Activated gamma-delta T cell (primary cell): ENCODE measurements around the gene DDI1.
"Not testable (repeated sequence)": the region's sequence is repeated elsewhere in the genome, so short reads cannot be mapped to it uniquely, and the experiment has no call there.

Experiments used
- DNase-seq: peaks from one replicate; lab custom pipeline; 2025; lab: John Stamatoyannopoulos, UW

Gene DDI1

GRCh38 chr11:104041792-104042191 lies 5.4 kb downstream of the DDI1 start:
- no peak for DNase-seq

- no peak for DNase-seq
Measured at GRCh38 chr11:104043142-104043541, 6.7 kb downstream of the DDI1 start.

GRCh38 chr11:104043678-104044239 lies 7.3 kb downstream of the DDI1 start:
- DNase-seq, result no peak

- DNase-seq, result no peak
Measured at GRCh38 chr11:104046331-104046730, 9.9 kb downstream of the DDI1 start.

GRCh38 chr11:104046858-104047257 lies 10.4 kb downstream of the DDI1 start:
- not testable (repeated sequence) for DNase-seq

GRCh38 chr11:104049116-104049515 lies 12.7 kb downstream of the DDI1 start:
- no peak for DNase-seq

- DNase-seq, result no peak
Measured at GRCh38 chr11:104051778-104052177, 15.3 kb downstream of the DDI1 start.

- no peak for DNase-seq
Measured at GRCh38 chr11:104053743-104054478, 17.5 kb downstream of the DDI1 start.

GRCh38 chr11:104054911-104055529 lies 18.6 kb downstream of the DDI1 start:
- DNase-seq, result no peak

- DNase-seq, result no peak
Measured at GRCh38 chr11:104055596-104055995, 19.2 kb downstream of the DDI1 start.

GRCh38 chr11:104057908-104058307 lies 21.5 kb downstream of the DDI1 start:
- no peak for DNase-seq

GRCh38 chr11:104058680-104059079 lies 22.2 kb downstream of the DDI1 start:
- DNase-seq, result no peak

- DNase-seq, result no peak
Measured at GRCh38 chr11:104060004-104060794, 23.8 kb downstream of the DDI1 start.

- no peak for DNase-seq
Measured at GRCh38 chr11:104060820-104061219, 24.4 kb downstream of the DDI1 start.

- DNase-seq, result no peak
Measured at GRCh38 chr11:104061853-104062521, 25.5 kb downstream of the DDI1 start.

GRCh38 chr11:104064034-104064630 lies 27.7 kb downstream of the DDI1 start:
- no peak for DNase-seq

- no peak for DNase-seq
Measured at GRCh38 chr11:104067534-104067933, 31.1 kb downstream of the DDI1 start.

GRCh38 chr11:104073950-104074705 lies 37.7 kb downstream of the DDI1 start:
- DNase-seq, result no peak

GRCh38 chr11:104075091-104075490 lies 38.7 kb downstream of the DDI1 start:
- no peak for DNase-seq

- DNase-seq, result no peak
Measured at GRCh38 chr11:104075706-104076105, 39.3 kb downstream of the DDI1 start.

GRCh38 chr11:104076455-104076854 lies 40.0 kb downstream of the DDI1 start:
- DNase-seq, result no peak
